ENCODE results near the gene ISCA1.
"Not testable (repeated sequence)": the region's sequence is repeated elsewhere in the genome, so short reads cannot be mapped to it uniquely, and the experiment has no call there.

The ISCA1 gene

GRCh38 chr9:86282077-86282978 is at the start of gene ISCA1:
Gene ISCA1, minus strand, starts transcription at chr9:86282538. Its CDS starts 80 bp downstream, at chr9:86282458.
- peak; percentile 99 for DNase-seq (ENCODE audit: low read depth)

GRCh38 chr9:86330186-86330585 is 47.8 kb upstream of the ISCA1 start:
- no peak for DNase-seq (ENCODE audit: low read depth)

- no peak for DNase-seq (ENCODE audit: low read depth)
Measured at GRCh38 chr9:86329649-86330048, 47.3 kb upstream of the ISCA1 start.

GRCh38 chr9:86328156-86328555 is 45.8 kb upstream of the ISCA1 start:
- no peak for DNase-seq (ENCODE audit: low read depth)

- no peak for DNase-seq (ENCODE audit: low read depth)
Measured at GRCh38 chr9:86326536-86326935, 44.2 kb upstream of the ISCA1 start.

GRCh38 chr9:86324901-86325300 is 42.6 kb upstream of the ISCA1 start:
- no peak for DNase-seq (ENCODE audit: low read depth)

GRCh38 chr9:86324308-86324707 is 42.0 kb upstream of the ISCA1 start:
- DNase-seq (ENCODE audit: low read depth) = no peak

GRCh38 chr9:86322973-86323644 is 40.8 kb upstream of the ISCA1 start:
- no peak for DNase-seq (ENCODE audit: low read depth)

- no peak for DNase-seq (ENCODE audit: low read depth)
Measured at GRCh38 chr9:86321373-86321772, 39.0 kb upstream of the ISCA1 start.

GRCh38 chr9:86318187-86318586 is 35.8 kb upstream of the ISCA1 start:
- no peak for DNase-seq (ENCODE audit: low read depth)

- no peak for DNase-seq (ENCODE audit: low read depth)
Measured at GRCh38 chr9:86315078-86315477, 32.7 kb upstream of the ISCA1 start.

- not testable (repeated sequence) for DNase-seq (ENCODE audit: low read depth)
Measured at GRCh38 chr9:86312959-86313358, 30.6 kb upstream of the ISCA1 start.

GRCh38 chr9:86308687-86309086 is 26.3 kb upstream of the ISCA1 start:
- no peak for DNase-seq (ENCODE audit: low read depth)

GRCh38 chr9:86304236-86304730 is 21.9 kb upstream of the ISCA1 start:
- DNase-seq (ENCODE audit: low read depth) = no peak

- peak; percentile 35 for DNase-seq (ENCODE audit: low read depth)
Measured at GRCh38 chr9:86303316-86303975, 21.1 kb upstream of the ISCA1 start.

GRCh38 chr9:86301686-86302085 is 19.3 kb upstream of the ISCA1 start:
- no peak for DNase-seq (ENCODE audit: low read depth)

GRCh38 chr9:86300701-86301100 is 18.4 kb upstream of the ISCA1 start:
- DNase-seq (ENCODE audit: low read depth) = no peak

GRCh38 chr9:86298873-86299272 is 16.5 kb upstream of the ISCA1 start:
- DNase-seq (ENCODE audit: low read depth) = no peak

- DNase-seq (ENCODE audit: low read depth) = not testable (repeated sequence)
Measured at GRCh38 chr9:86290341-86290740, 8.0 kb upstream of the ISCA1 start.

GRCh38 chr9:86288499-86289198 is 6.3 kb upstream of the ISCA1 start:
- DNase-seq (ENCODE audit: low read depth) = no peak

GRCh38 chr9:86287013-86287412 is 4.7 kb upstream of the ISCA1 start:
- DNase-seq (ENCODE audit: low read depth) = no peak

GRCh38 chr9:86286278-86286677 is 3.9 kb upstream of the ISCA1 start:
- no peak for DNase-seq (ENCODE audit: low read depth)
